Esophagus squamous epithelium (tissue), 5 donors: ENCODE results near the gene PTPRN2. TPM values are rescaled to one million over a fixed set of nuclear protein-coding genes. Genes with fewer than 3 reads are reported as not detected.

Source experiments
- DNase-seq: peaks from one replicate; lab custom pipeline; 2025; lab: John Stamatoyannopoulos, UW
- H3K27ac ChIP-seq, 4 donors: fragments of 200-600 bp; sonication (generic); one replicate each; pipeline ENCODE4 v1.5.1; 2016 to 2019; ENCODE audit warnings: mild to moderate bottlenecking in 1 of 4
- H3K27me3 ChIP-seq, 4 donors: fragments of 200-600 bp; sonication (generic); 1 replicate in 3 of 4; 2 replicates in 1 of 4; pipeline versions ENCODE4 v1.5.1 to v1.6.0; 2017 to 2021; ENCODE audit warnings: antibody characterized with exemption in 1 of 4
- H3K36me3 ChIP-seq, 3 donors: fragments of 200-600 bp; sonication (generic); one replicate each; pipeline ENCODE4 v1.5.1; 2016 to 2019
- H3K4me1 ChIP-seq, 3 donors: fragments of 200-600 bp; sonication (generic); one replicate each; pipeline ENCODE4 v1.5.1; 2017 to 2019
- H3K4me3 ChIP-seq, 4 donors: fragments of 200-600 bp; sonication (generic); 1 replicate in 3 of 4; 2 replicates in 1 of 4; pipeline ENCODE4 v1.5.1; 2016 to 2019; ENCODE audit warnings: mild to moderate bottlenecking in 2 of 4, moderate library complexity in 1 of 4
- H3K9me3 ChIP-seq, 3 donors: fragments of 200-600 bp; sonication (generic); one replicate each; pipeline ENCODE4 v1.5.1; 2016 to 2019
- CTCF ChIP-seq, 6 experiments: fragments of 450-650 bp in 4 of 6; fragments of 200-600 bp in 2 of 6; sonication (generic) in 2 of 6; IDR thresholded peaks; one replicate each; pipeline ENCODE4 v1.5.1; 2016 to 2019; ENCODE audit warnings: antibody characterized with exemption in 6 of 6, mild to moderate bottlenecking in 4 of 6, moderate library complexity in 4 of 6
- POLR2A ChIP-seq, 4 donors: fragments of 450-650 bp; IDR thresholded peaks; one replicate each; pipeline ENCODE4 v1.6.1; 2017; ENCODE audit warnings: antibody characterized with exemption in 4 of 4, mild to moderate bottlenecking in 4 of 4, moderate library complexity in 3 of 4
- WGBS, 2 donors: methylation state at CpG; one replicate each; pipeline ENCODE4 v1.1.5; 2018; 5-methylcytosine and 5-hydroxymethylcytosine counted together
- intact Hi-C: fragments of 100-400 bp; cut with DNase I; formaldehyde crosslinking; loops from one replicate; pipeline ENCODE4 v1.15.0; 2022
- total RNA-seq, 4 donors: library from RNA; depleted of rRNA; stranded (reverse); fragments of >200 nt; gene quantifications; one replicate each; pipeline ENCODE4 v1.1.0, GENCODE V29; 2016
- donor health status: DM: yes; HTN: yes; CAD: no.

The PTPRN2 gene
- total RNA-seq, 4 donors from 2014 or later, result 0.38 to 2.7 (median 1.0) TPM

DNA sequence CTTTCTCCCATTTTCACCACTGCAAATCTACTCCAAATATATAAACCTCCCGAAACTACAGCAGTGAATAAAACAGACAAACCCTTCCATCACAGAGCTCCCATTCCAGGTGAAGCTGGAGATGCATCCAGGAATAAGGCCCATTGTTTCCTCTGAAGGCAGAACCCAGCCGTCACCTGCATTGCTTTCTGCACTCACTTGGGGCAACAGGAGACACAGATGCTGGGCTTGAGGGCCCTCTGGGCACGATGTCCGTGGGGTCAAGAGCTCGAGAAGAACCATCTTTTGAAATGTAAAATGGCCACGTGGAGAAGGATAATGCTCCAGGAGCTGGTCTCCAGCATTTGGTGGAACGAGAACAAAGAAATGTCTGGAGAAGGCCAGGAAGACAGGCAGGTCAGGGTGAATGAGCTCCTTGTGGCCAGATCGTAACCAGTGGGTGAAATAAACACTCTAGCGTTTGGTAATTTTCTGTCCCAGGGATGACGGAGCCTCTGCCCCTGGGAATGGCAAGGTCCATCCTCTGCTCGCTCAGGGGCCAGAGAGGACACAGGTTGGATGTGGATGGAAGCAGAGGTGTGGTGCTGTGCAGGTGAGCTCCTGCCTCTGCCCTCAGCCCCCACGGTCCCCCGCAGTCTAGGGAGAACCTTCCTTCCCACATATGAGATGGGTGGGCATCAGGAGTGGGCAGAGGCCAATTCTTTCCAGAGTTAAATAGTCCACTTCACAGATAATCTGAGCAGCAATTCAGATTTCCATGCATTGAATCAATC, 694.7 kb downstream of the PTPRN2 start:
- Histone ChIP-seq H3K36me3 (no peaks in the 10 kb centered on the region), H3K4me3 (no peak overlapping the region), H3K9me3 (no peaks in the 10 kb centered on the region), H3K27me3 (peaks cover 0 to 4% (median 0%) of the 10 kb centered on the region in 4 donors), H3K4me1 (no peaks in the 10 kb centered on the region), H3K27ac (no peak overlapping the region)
- intact Hi-C loops, result no loop called here
- DNase-seq, result no peak
- 70 to 86% methylated on average over 9 to 10 of the region's 13 CpGs for WGBS, 2 donors
- TF ChIP-seq POLR2A (IDR thresholded peaks at IDR 0.05), result no peak
- TF ChIP-seq CTCF (IDR thresholded peaks at IDR 0.05), result no peak

- Histone ChIP-seq H3K4me3 (no peak overlapping the region), H3K4me1 (no peaks in the 10 kb centered on the region), H3K9me3 (no peaks in the 10 kb centered on the region), H3K27ac (no peak overlapping the region), H3K36me3 (no peaks in the 10 kb centered on the region), H3K27me3 (peaks cover 0 to 4% (median 0%) of the 10 kb centered on the region in 4 donors)
- TF ChIP-seq CTCF (IDR thresholded peaks at IDR 0.05), result no peak
- TF ChIP-seq POLR2A (IDR thresholded peaks at IDR 0.05), result no peak
- intact Hi-C loops, result no loop called here
- no peak for DNase-seq
- WGBS, 2 donors, result 76 to 78% methylated on average over 4 to 8 of the region's 9 CpGs
These were observed 696.7 kb downstream of the PTPRN2 start for GRCh38 chr7:157890921-157891401.

DNA sequence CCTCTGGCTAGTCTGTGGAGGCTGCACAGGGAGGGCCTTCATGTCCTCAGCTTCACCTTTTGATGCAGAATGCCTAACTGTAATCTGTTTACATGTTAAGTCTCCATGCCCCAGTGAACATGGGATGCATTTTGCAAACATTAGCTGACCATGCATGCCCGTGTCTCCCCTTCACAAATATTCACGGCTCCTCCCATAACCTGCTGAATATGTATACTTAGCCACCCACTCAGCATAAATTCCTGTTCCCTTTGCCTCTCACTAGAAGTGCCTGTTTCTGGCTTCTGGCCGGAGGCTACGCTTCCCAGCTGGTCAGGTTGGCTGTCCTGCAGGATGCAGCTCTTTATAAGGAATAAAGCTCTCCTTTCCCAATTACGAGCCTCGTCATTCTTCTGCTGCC, 698.1 kb downstream of the PTPRN2 start:
- no peak for DNase-seq
- Histone ChIP-seq H3K4me1 (no peaks in the 10 kb centered on the region), H3K27me3 (peaks cover 0 to 4% (median 0%) of the 10 kb centered on the region in 4 donors), H3K27ac (no peak overlapping the region), H3K9me3 (peaks cover 0 to 2% (median 0%) of the 10 kb centered on the region in 3 donors), H3K36me3 (no peaks in the 10 kb centered on the region), H3K4me3 (no peak overlapping the region)
- TF ChIP-seq POLR2A (IDR thresholded peaks at IDR 0.05), result no peak
- TF ChIP-seq CTCF (IDR thresholded peaks at IDR 0.05), result no peak
- 74% methylated on average over 6 of the region's 6 CpGs for WGBS, 2 donors
- intact Hi-C loops, result no loop called here

DNA sequence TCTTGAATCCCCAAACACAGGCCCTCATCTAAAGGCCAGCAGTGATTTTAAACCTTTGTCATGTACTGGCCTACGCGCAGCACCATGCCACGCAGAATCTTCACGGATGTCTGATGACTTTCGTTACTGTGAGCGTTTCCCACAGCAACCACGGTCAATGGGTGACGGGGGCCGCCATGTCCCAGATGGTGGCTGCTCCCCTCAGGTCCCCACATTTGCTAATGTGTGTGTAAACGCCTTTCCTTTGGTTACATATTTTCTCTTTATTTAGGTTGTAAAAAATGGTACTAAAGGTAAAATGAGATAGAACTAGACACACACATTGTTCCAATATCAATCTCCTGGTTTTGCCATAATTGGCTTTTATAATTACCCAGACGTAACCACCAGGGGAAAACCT, 699.0 kb downstream of the PTPRN2 start:
- no peaks in the 10 kb centered on the region for H3K36me3 ChIP-seq
- peaks cover 0 to 4% (median 0%) of the 10 kb centered on the region in 4 donors for H3K27me3 ChIP-seq
- no peaks in the 10 kb centered on the region for H3K4me1 ChIP-seq
- H3K27ac ChIP-seq, result no peak overlapping the region
- no peak overlapping the region for H3K4me3 ChIP-seq
- no peak for TF ChIP-seq CTCF (IDR thresholded peaks at IDR 0.05)
- TF ChIP-seq POLR2A (IDR thresholded peaks at IDR 0.05), result no peak
- peaks cover 0 to 4% (median 0%) of the 10 kb centered on the region in 3 donors for H3K9me3 ChIP-seq
- no peak for DNase-seq
- intact Hi-C loops, result no loop called here
- WGBS, 2 donors, result 74 to 83% methylated on average over 11 of the region's 11 CpGs

GRCh38 chr7:157887400-157887799, 700.2 kb downstream of the PTPRN2 start:
- TF ChIP-seq POLR2A (IDR thresholded peaks at IDR 0.05) (no peak), CTCF (IDR thresholded peaks at IDR 0.05) (no peak)
- H3K4me3 ChIP-seq, result no peak overlapping the region
- WGBS, 2 donors, result 40% methylated on average over 1 of the region's 6 CpGs; no CpG with 5 or more reads in 1 of the 2 donors
- peaks cover 0 to 4% (median 0%) of the 10 kb centered on the region in 3 donors for H3K9me3 ChIP-seq
- no peak overlapping the region for H3K27ac ChIP-seq
- no peaks in the 10 kb centered on the region for H3K4me1 ChIP-seq
- no peaks in the 10 kb centered on the region for H3K36me3 ChIP-seq
- DNase-seq, result no peak
- peaks cover 0 to 4% (median 0%) of the 10 kb centered on the region in 4 donors for H3K27me3 ChIP-seq
- intact Hi-C loops, result no loop called here
